ENCODE results near the gene ADAMTS20. TPM values are rescaled to one million over a fixed set of nuclear protein-coding genes. Genes with fewer than 3 reads are reported as not detected.

Gene ADAMTS20
- total and polyA plus RNA-seq, 10 of the 15 experiments (the other 5 are each of a cell fraction or from before 2014, with no cell fraction given): 0.33 TPM; not detected in 9

DNA sequence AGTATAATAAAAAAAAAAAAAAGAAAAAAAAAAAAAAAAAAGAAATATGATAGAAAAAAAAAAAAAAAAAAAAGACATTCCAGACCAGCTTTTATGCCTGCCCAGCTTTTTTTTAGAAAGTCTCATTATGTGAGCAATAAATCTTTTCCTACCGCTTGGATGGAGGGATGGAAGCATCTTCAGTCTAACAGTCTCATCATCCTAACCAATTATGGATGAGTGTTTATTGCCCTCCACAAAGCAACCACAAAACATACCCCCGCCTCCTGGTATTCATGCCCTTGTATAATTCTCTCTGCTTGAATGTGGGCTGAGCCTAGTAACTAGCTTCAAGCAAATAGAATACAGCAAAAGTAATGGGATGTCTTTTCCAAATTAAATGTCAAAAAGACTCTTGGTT lies 33.7 kb upstream of the ADAMTS20 start:
- H3K4me2 ChIP-seq (ENCODE audit: control insufficient read depth, insufficient read depth): no peak overlapping the region
- FAIRE-seq: no peak
- 55% methylated on average over 2 of the region's 2 CpGs for WGBS (ENCODE audit: insufficient coverage, insufficient replicate concordance, low lambda C conversion rate, missing lambda C conversion rate)
- BruUV-seq (replicated peaks): no TSS peak
- H2AFZ ChIP-seq (ENCODE audit: control insufficient read depth, low read depth, low read length): no peak overlapping the region
- H3K9me3 ChIP-seq (replicated peaks; ENCODE audit: control insufficient read depth, insufficient read depth, low read length): no peaks in the 10 kb centered on the region
- H3K4me1 ChIP-seq (ENCODE audit: control insufficient read depth, insufficient read depth, low read length): no peaks in the 10 kb centered on the region
- intact Hi-C loops (cut with micrococcal nuclease; ENCODE audit: unreplicated experiment): no loop called here
- H3K27ac ChIP-seq (ENCODE audit: control insufficient read depth, insufficient read depth): no peak overlapping the region
- TF ChIP-seq SKIL (IDR thresholded peaks at IDR 0.05; ENCODE audit: low read depth, poor library complexity, severe bottlenecking): no peak
- no peak for TF ChIP-seq EP300 (IDR thresholded peaks at IDR 0.05; ENCODE audit: borderline replicate concordance in 1 of 2, control insufficient read depth in 1 of 2, low read depth in 2 of 2, low read length in 2 of 2)
- no peak for TF ChIP-seq CBX3 (IDR thresholded peaks at IDR 0.05; ENCODE audit: borderline replicate concordance, low read depth)
- TF ChIP-seq ZNF274 (IDR thresholded peaks at IDR 0.05; ENCODE audit: insufficient read depth, insufficient read length): no peak
- no peak for TF ChIP-seq BMI1 (IDR thresholded peaks at IDR 0.05; ENCODE audit: borderline replicate concordance)
- H3K36me3 ChIP-seq (ENCODE audit: control insufficient read depth in 2 of 2, insufficient read depth in 2 of 2, low read length in 1 of 2): no peaks in the 10 kb centered on the region
- in situ Hi-C loops (cut with MboI): no loop called here
- no peaks in the 10 kb centered on the region for H3K27me3 ChIP-seq (replicated peaks in 1 of 2; ENCODE audit: control insufficient read depth in 2 of 2, insufficient read depth in 2 of 2, low read length in 1 of 2)
- no peaks in the 10 kb centered on the region for H4K20me1 ChIP-seq (ENCODE audit: control insufficient read depth, insufficient read depth)
- ChIA-PET SMC1A (ENCODE audit: uncharacterized antibody, unreplicated experiment) (no interaction called here), POLR2A (interaction anchor here (0.5 kb wide), 1 partner anchor 1102 kb away, joined by 6 read pairs; no protein-coding TSS in a partner anchor), CTCF (no interaction called here), RAD21 (ENCODE audit: unreplicated experiment) (no interaction called here)
- no peak for DNase-seq (ENCODE audit: low read depth, low spot score)
- ATAC-seq: no peak
- no peak overlapping the region for H3K4me3 ChIP-seq
- no peak overlapping the region for H3K9ac ChIP-seq (ENCODE audit: control insufficient read depth, insufficient read depth, low read length)
- no peaks in the 10 kb centered on the region for H3K79me2 ChIP-seq (ENCODE audit: control insufficient read depth, insufficient read depth, low read length)

- no peak for ATAC-seq
- in situ Hi-C loops (cut with MboI) (no loop called here), intact Hi-C loops (cut with micrococcal nuclease; ENCODE audit: unreplicated experiment) (no loop called here)
- H3K4me1 ChIP-seq (ENCODE audit: control insufficient read depth, insufficient read depth, low read length): no peaks in the 10 kb centered on the region
- no peak overlapping the region for H3K4me2 ChIP-seq (ENCODE audit: control insufficient read depth, insufficient read depth)
- H2AFZ ChIP-seq (ENCODE audit: control insufficient read depth, low read depth, low read length): no peak overlapping the region
- ChIA-PET CTCF (no interaction called here), SMC1A (ENCODE audit: uncharacterized antibody, unreplicated experiment) (interaction anchor here (2.0 kb wide), 1 partner anchor 11 kb away, joined by 8 read pairs; no protein-coding TSS in a partner anchor), POLR2A (no interaction called here), RAD21 (ENCODE audit: unreplicated experiment) (no interaction called here)
- no peaks in the 10 kb centered on the region for H3K27me3 ChIP-seq (replicated peaks in 1 of 2; ENCODE audit: control insufficient read depth in 2 of 2, insufficient read depth in 2 of 2, low read length in 1 of 2)
- H3K9ac ChIP-seq (ENCODE audit: control insufficient read depth, insufficient read depth, low read length): no peak overlapping the region
- no peaks in the 10 kb centered on the region for H3K9me3 ChIP-seq (replicated peaks; ENCODE audit: control insufficient read depth, insufficient read depth, low read length)
- no peaks in the 10 kb centered on the region for H4K20me1 ChIP-seq (ENCODE audit: control insufficient read depth, insufficient read depth)
- no peaks in the 10 kb centered on the region for H3K79me2 ChIP-seq (ENCODE audit: control insufficient read depth, insufficient read depth, low read length)
- H3K4me3 ChIP-seq: no peak overlapping the region
- DNase-seq (ENCODE audit: low read depth, low spot score): no peak
- H3K27ac ChIP-seq (ENCODE audit: control insufficient read depth, insufficient read depth): no peak overlapping the region
- WGBS (ENCODE audit: insufficient coverage, insufficient replicate concordance, low lambda C conversion rate, missing lambda C conversion rate): 35% methylated on average over 5 of the region's 5 CpGs
- BruUV-seq (replicated peaks): no TSS peak
- no peaks in the 10 kb centered on the region for H3K36me3 ChIP-seq (ENCODE audit: control insufficient read depth in 2 of 2, insufficient read depth in 2 of 2, low read length in 1 of 2)
- no peak for FAIRE-seq
- TF ChIP-seq BHLHE40 (IDR thresholded peaks at IDR 0.05; ENCODE audit: borderline replicate concordance in 1 of 2, low read depth in 2 of 2, low read length in 1 of 2) (no peak), IRF4 (IDR thresholded peaks at IDR 0.05; ENCODE audit: low read depth, low read length) (no peak), SMARCA5 (IDR thresholded peaks at IDR 0.05) (no peak), POLR2A (IDR thresholded peaks at IDR 0.05; ENCODE audit: low read depth, low read length) (no peak), ZBTB40 (IDR thresholded peaks at IDR 0.05; ENCODE audit: borderline replicate concordance) (no peak), ASH2L (IDR thresholded peaks at IDR 0.05; ENCODE audit: borderline replicate concordance, low read depth) (no peak), NR2C2 (IDR thresholded peaks at IDR 0.05; ENCODE audit: borderline replicate concordance, control insufficient read depth, insufficient read length, low read depth) (no peak), CREM (IDR thresholded peaks at IDR 0.05; ENCODE audit: low read depth) (no peak)
Measured at GRCh38 chr12:43580601-43581000, 28.6 kb upstream of the ADAMTS20 start.

All from GM12878 (cell line).